Measurements from ENCODE around the gene SERPINB10. TPM values are rescaled to one million over a fixed set of nuclear protein-coding genes. Genes with fewer than 3 reads are reported as not detected.

The SERPINB10 gene
- total and polyA plus RNA-seq, 2 experiments from 2014 or later: not detected

DNA sequence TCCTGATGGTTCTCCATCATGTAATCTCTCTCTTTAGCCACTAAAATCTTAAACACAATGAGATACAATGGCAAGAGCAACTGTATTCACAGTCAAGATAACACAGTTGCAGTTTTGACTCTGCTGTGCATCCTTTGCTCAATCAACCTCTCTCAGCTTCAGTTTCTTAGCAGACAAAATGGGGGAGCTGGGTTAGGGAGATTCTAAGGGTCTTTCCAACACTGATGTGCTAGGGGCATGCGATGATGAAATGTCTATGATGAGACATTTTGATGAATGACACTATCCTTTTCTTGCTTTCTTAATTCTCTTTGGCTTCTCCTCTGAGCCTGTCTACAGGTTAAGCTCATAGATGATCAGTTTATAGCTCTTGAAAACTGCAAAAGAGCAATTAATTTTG lies 1.1 kb downstream of the SERPINB10 start:
- Histone ChIP-seq H3K4me3 (no peak overlapping the region), H3F3A (ENCODE audit: insufficient read depth) (no peaks in the 10 kb centered on the region), H3K27ac (no peak overlapping the region), H3K9me2 (ENCODE audit: insufficient read depth) (no peaks in the 10 kb centered on the region), H4K20me1 (ENCODE audit: insufficient read depth) (no peaks in the 10 kb centered on the region), H3K9me3 (ENCODE audit: low read depth) (no peaks in the 10 kb centered on the region), H2AFZ (no peak overlapping the region), H3K27me3 (replicated peaks; ENCODE audit: insufficient read depth) (0 out of 2 replicates have a peak, but pooled peaks cover 5% of the 10 kb centered on the region), H3K79me2 (ENCODE audit: insufficient read depth) (no peaks in the 10 kb centered on the region), H3K9ac (no peak overlapping the region), H3K4me1 (ENCODE audit: insufficient read depth) (no peaks in the 10 kb centered on the region), H3K4me2 (ENCODE audit: unreplicated experiment) (no peak overlapping the region), H3K36me3 (ENCODE audit: low read depth) (no peaks in the 10 kb centered on the region)
- in situ Hi-C loops (cut with MboI): no loop called here
- WGBS, 2 experiments (ENCODE audit: low coverage in 1 of 2, low lambda C conversion rate in 2 of 2, missing lambda C conversion rate in 2 of 2): 83 to 91% methylated on average over 1 of the region's 1 CpG
- TF ChIP-seq EZH2phosphoT487 (IDR thresholded peaks at IDR 0.05; ENCODE audit: insufficient read depth, low read depth): no peak
- TF ChIP-seq EZH2 (IDR thresholded peaks at IDR 0.05; ENCODE audit: insufficient read depth, poor library complexity, severe bottlenecking): no peak
- DNase-seq: no peak

DNA sequence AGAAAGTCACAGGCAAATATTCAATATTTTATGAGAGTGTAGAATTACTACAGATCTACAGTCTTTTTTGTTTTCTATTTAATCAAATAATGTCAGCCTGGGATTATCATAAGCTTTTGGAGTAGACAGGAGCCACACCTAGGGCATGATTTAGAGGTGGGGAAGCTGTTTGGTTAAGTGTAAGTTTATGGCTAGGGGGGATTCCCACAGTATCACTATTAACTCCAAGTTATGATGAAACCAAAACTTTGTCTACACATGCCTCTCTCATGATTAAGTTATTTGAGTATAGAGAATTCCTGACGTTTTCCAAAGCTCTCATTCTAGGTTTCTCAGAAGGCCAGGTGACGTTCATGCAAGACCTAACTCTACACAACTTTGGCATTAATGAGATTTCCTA lies 2.1 kb downstream of the SERPINB10 start:
- H3K4me1 ChIP-seq (ENCODE audit: insufficient read depth): no peaks in the 10 kb centered on the region
- no peaks in the 10 kb centered on the region for H4K20me1 ChIP-seq (ENCODE audit: insufficient read depth)
- no peak overlapping the region for H3K4me2 ChIP-seq (ENCODE audit: unreplicated experiment)
- H3K4me3 ChIP-seq: no peak overlapping the region
- H3K9me3 ChIP-seq (ENCODE audit: low read depth): no peaks in the 10 kb centered on the region
- no peaks in the 10 kb centered on the region for H3K79me2 ChIP-seq (ENCODE audit: insufficient read depth)
- no peaks in the 10 kb centered on the region for H3F3A ChIP-seq (ENCODE audit: insufficient read depth)
- H3K27ac ChIP-seq: no peak overlapping the region
- no peak overlapping the region for H3K9ac ChIP-seq
- 0 out of 2 replicates have a peak, but pooled peaks cover 5% of the 10 kb centered on the region for H3K27me3 ChIP-seq (replicated peaks; ENCODE audit: insufficient read depth)
- no peak for DNase-seq
- no peak overlapping the region for H2AFZ ChIP-seq
- H3K36me3 ChIP-seq (ENCODE audit: low read depth): no peaks in the 10 kb centered on the region
- WGBS, 2 experiments (ENCODE audit: low coverage in 1 of 2, low lambda C conversion rate in 2 of 2, missing lambda C conversion rate in 2 of 2): 57 to 59% methylated on average over 2 of the region's 2 CpGs
- in situ Hi-C loops (cut with MboI): no loop called here
- no peak for TF ChIP-seq EZH2phosphoT487 (IDR thresholded peaks at IDR 0.05; ENCODE audit: insufficient read depth, low read depth)
- TF ChIP-seq EZH2 (IDR thresholded peaks at IDR 0.05; ENCODE audit: insufficient read depth, poor library complexity, severe bottlenecking): no peak
- H3K9me2 ChIP-seq (ENCODE audit: insufficient read depth): no peaks in the 10 kb centered on the region

DNA sequence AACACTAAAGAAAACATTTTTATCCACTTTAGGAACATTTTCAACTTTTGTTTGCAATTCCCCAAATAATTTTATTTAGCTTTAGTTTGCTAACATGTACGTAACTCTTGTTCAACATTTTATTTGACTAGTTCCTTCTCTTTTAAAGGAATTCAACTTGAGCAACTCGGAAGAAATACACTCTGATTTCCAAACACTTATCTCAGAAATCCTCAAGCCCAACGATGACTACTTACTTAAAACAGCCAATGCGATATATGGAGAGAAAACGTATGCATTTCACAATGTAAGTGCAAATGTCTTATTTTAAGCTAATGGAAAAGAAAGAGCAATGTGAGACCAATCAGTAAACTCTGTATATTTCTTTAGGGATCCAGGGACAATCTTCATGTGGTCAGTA lies 10.1 kb downstream of the SERPINB10 start:
- no peak for TF ChIP-seq EZH2 (IDR thresholded peaks at IDR 0.05; ENCODE audit: insufficient read depth, poor library complexity, severe bottlenecking)
- TF ChIP-seq EZH2phosphoT487 (IDR thresholded peaks at IDR 0.05; ENCODE audit: insufficient read depth, low read depth): no peak
- 78 to 82% methylated on average over 5 of the region's 5 CpGs for WGBS, 2 experiments (ENCODE audit: low coverage in 1 of 2, low lambda C conversion rate in 2 of 2, missing lambda C conversion rate in 2 of 2)
- Histone ChIP-seq H3K4me2 (ENCODE audit: unreplicated experiment) (no peak overlapping the region), H4K20me1 (ENCODE audit: insufficient read depth) (no peaks in the 10 kb centered on the region), H3K36me3 (ENCODE audit: low read depth) (no peaks in the 10 kb centered on the region), H3K4me3 (no peak overlapping the region), H3K27ac (no peak overlapping the region), H3K79me2 (ENCODE audit: insufficient read depth) (no peaks in the 10 kb centered on the region), H3K9ac (no peak overlapping the region), H2AFZ (no peak overlapping the region), H3K9me2 (ENCODE audit: insufficient read depth) (0 out of 2 replicates have a peak, but pooled peaks cover 3% of the 10 kb centered on the region), H3F3A (ENCODE audit: insufficient read depth) (no peaks in the 10 kb centered on the region), H3K27me3 (replicated peaks; ENCODE audit: insufficient read depth) (0 out of 2 replicates have a peak, but pooled peaks cover 5% of the 10 kb centered on the region), H3K9me3 (ENCODE audit: low read depth) (no peaks in the 10 kb centered on the region), H3K4me1 (ENCODE audit: insufficient read depth) (no peaks in the 10 kb centered on the region)
- no peak for DNase-seq
- in situ Hi-C loops (cut with MboI): no loop called here

DNA sequence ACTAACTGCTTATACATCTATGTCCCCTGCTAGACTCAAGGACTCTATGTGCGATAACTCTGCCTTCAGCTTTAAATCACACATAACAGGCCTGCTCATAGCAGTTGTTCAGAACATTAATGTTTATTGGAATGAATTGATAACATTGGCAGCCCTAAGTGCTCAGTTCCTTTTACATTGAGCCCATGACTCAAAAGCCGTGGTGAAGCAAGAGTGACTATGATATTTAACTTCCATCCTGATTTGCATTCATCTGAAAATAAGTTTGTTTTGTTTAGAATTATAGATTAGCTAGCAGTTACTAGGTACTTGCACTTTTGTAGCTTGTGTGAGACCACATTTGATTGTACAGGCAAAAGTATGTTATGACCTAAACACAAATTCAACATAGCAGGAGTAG lies 14.3 kb downstream of the SERPINB10 start:
- Histone ChIP-seq H3K9me3 (ENCODE audit: low read depth) (no peaks in the 10 kb centered on the region), H3K4me3 (no peak overlapping the region), H3K27me3 (replicated peaks; ENCODE audit: insufficient read depth) (no peaks in the 10 kb centered on the region), H3K36me3 (ENCODE audit: low read depth) (no peaks in the 10 kb centered on the region), H3K79me2 (ENCODE audit: insufficient read depth) (no peaks in the 10 kb centered on the region), H2AFZ (no peak overlapping the region), H3K9ac (no peak overlapping the region), H3K4me2 (ENCODE audit: unreplicated experiment) (no peak overlapping the region), H3K27ac (no peak overlapping the region), H3K9me2 (ENCODE audit: insufficient read depth) (0 out of 2 replicates have a peak, but pooled peaks cover 11% of the 10 kb centered on the region), H4K20me1 (ENCODE audit: insufficient read depth) (no peaks in the 10 kb centered on the region), H3F3A (ENCODE audit: insufficient read depth) (no peaks in the 10 kb centered on the region), H3K4me1 (ENCODE audit: insufficient read depth) (peaks cover 15% of the 10 kb centered on the region)
- in situ Hi-C loops (cut with MboI): no loop called here
- WGBS, 2 experiments (ENCODE audit: low coverage in 1 of 2, low lambda C conversion rate in 2 of 2, missing lambda C conversion rate in 2 of 2): 93 to 94% methylated on average over 2 of the region's 2 CpGs
- TF ChIP-seq EZH2phosphoT487 (IDR thresholded peaks at IDR 0.05; ENCODE audit: insufficient read depth, low read depth): no peak
- no peak for TF ChIP-seq EZH2 (IDR thresholded peaks at IDR 0.05; ENCODE audit: insufficient read depth, poor library complexity, severe bottlenecking)
- no peak for DNase-seq

DNA sequence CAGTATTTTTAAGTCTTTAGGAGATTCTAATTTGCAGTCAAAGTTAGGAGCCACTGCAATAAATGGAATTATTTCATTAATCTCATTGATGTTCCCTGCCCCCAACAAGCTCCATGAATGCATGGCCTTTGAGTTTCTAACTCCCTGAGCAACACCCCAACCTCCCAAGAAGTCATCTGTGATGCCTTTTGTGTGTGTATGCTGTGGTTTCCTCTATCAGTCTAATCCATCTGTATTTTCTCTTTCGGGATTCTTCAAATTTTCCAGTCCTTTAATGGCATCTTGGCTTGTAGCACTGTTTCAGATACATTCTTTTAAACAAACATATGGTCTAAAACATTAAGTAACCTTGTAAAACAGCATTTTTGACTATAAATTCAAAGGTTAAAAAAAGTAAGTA lies 16.8 kb downstream of the SERPINB10 start:
- WGBS, 2 experiments (ENCODE audit: low coverage in 1 of 2, low lambda C conversion rate in 2 of 2, missing lambda C conversion rate in 2 of 2): 0 to 6% methylated on average over 1 of the region's 1 CpG
- in situ Hi-C loops (cut with MboI): no loop called here
- Histone ChIP-seq H3K4me1 (ENCODE audit: insufficient read depth) (peaks cover 15% of the 10 kb centered on the region), H4K20me1 (ENCODE audit: insufficient read depth) (no peaks in the 10 kb centered on the region), H3K9me2 (ENCODE audit: insufficient read depth) (0 out of 2 replicates have a peak, but pooled peaks cover 7% of the 10 kb centered on the region), H3K27ac (peak overlapping the region; percentile 40), H3K4me3 (0 out of 2 replicates have a peak overlapping the region, but pooled peaks have one; percentile 9), H3K36me3 (ENCODE audit: low read depth) (no peaks in the 10 kb centered on the region), H2AFZ (peak overlapping the region; percentile 48), H3K79me2 (ENCODE audit: insufficient read depth) (no peaks in the 10 kb centered on the region), H3K9me3 (ENCODE audit: low read depth) (no peaks in the 10 kb centered on the region), H3K4me2 (ENCODE audit: unreplicated experiment) (peak overlapping the region; percentile 41), H3K9ac (no peak overlapping the region), H3K27me3 (replicated peaks; ENCODE audit: insufficient read depth) (no peaks in the 10 kb centered on the region), H3F3A (ENCODE audit: insufficient read depth) (no peaks in the 10 kb centered on the region)
- no peak for TF ChIP-seq EZH2phosphoT487 (IDR thresholded peaks at IDR 0.05; ENCODE audit: insufficient read depth, low read depth)
- no peak for TF ChIP-seq EZH2 (IDR thresholded peaks at IDR 0.05; ENCODE audit: insufficient read depth, poor library complexity, severe bottlenecking)
- peak; percentile 67 for DNase-seq

Data from GM23248 (cell line).